Choroid plexus epithelial cell (primary cell): ENCODE measurements around the gene CD34.

Experiments
- DNase-seq: peaks from one replicate; pipeline ENCODE4 v3.0.0-alpha.2; 2010; ENCODE audit warnings: low read depth
- H3K4me3 ChIP-seq: 2 replicates; pipeline ENCODE4 v1.5.1; 2011; ENCODE audit warnings: low read depth, mild to moderate bottlenecking, control low read depth, low read length, moderate library complexity
- CTCF ChIP-seq: conservative IDR thresholded peaks from 2 replicates; pipeline ENCODE4 v1.5.1; 2011; ENCODE audit warnings: low read depth, mild to moderate bottlenecking, control low read depth, inconsistent platforms, low read length, moderate library complexity

Gene CD34

GRCh38 chr1:207921321-207921720 lies 10.4 kb upstream of the CD34 start:
- TF ChIP-seq CTCF: no peak
- DNase-seq: no peak
- H3K4me3 ChIP-seq: no peak overlapping the region

GRCh38 chr1:207920444-207921021 lies 9.6 kb upstream of the CD34 start:
- no peak for TF ChIP-seq CTCF

GRCh38 chr1:207919523-207920170 lies 8.7 kb upstream of the CD34 start:
- H3K4me3 ChIP-seq: no peak overlapping the region
- TF ChIP-seq CTCF: no peak
- DNase-seq: no peak

More at GRCh38 chr1:207920444-207921021, 9.6 kb upstream of the CD34 start:
- no peak for DNase-seq
- H3K4me3 ChIP-seq: no peak overlapping the region

- H3K4me3 ChIP-seq: no peak overlapping the region
- no peak for DNase-seq
Measured at GRCh38 chr1:207918581-207918980, 7.7 kb upstream of the CD34 start.

GRCh38 chr1:207918011-207918410 lies 7.1 kb upstream of the CD34 start:
- TF ChIP-seq CTCF: no peak

More at GRCh38 chr1:207918581-207918980, 7.7 kb upstream of the CD34 start:
- no peak for TF ChIP-seq CTCF

GRCh38 chr1:207917080-207917479 lies 6.2 kb upstream of the CD34 start:
- no peak for TF ChIP-seq CTCF
- no peak overlapping the region for H3K4me3 ChIP-seq
- DNase-seq: no peak

More at GRCh38 chr1:207918011-207918410, 7.1 kb upstream of the CD34 start:
- no peak for DNase-seq
- H3K4me3 ChIP-seq: no peak overlapping the region

- no peak for DNase-seq
- no peak for TF ChIP-seq CTCF
- no peak overlapping the region for H3K4me3 ChIP-seq
Measured at GRCh38 chr1:207913951-207914350, 3.0 kb upstream of the CD34 start.
